Measurements from ENCODE around the gene ANAPC10. TPM values are rescaled to one million over a fixed set of nuclear protein-coding genes. Genes with fewer than 3 reads are reported as not detected.
A peak's percentile ranks its signal among the peaks of the same experiment; 100 is the strongest.
"Not testable (repeated sequence)": the region's sequence is repeated elsewhere in the genome, so short reads cannot be mapped to it uniquely, and the experiment has no call there.

The ANAPC10 gene
- total and polyA plus RNA-seq, 4 donors = 12.9 to 22.8 (median 19.4) TPM

GRCh38 chr4:145003675-145004074 lies 94.3 kb downstream of the ANAPC10 start:
- no peaks in the 10 kb centered on the region for H3K4me1 ChIP-seq (ENCODE audit: control insufficient read depth in 1 of 2, insufficient read depth in 2 of 2, low read length in 2 of 2)
- H3K27me3 ChIP-seq (ENCODE audit: control insufficient read depth in 1 of 2, insufficient read depth in 2 of 2, low read length in 1 of 2) = no peaks in the 10 kb centered on the region
- no peaks in the 10 kb centered on the region for H3K36me3 ChIP-seq (ENCODE audit: control insufficient read depth in 1 of 2, insufficient read depth in 2 of 2, low read length in 1 of 2)
- ATAC-seq (ENCODE audit: low FRiP score) (no peak), DNase-seq (no peak)
- H3K9me3 ChIP-seq (ENCODE audit: control insufficient read depth, low read length) = no peaks in the 10 kb centered on the region
- no peak overlapping the region for H3K27ac ChIP-seq (ENCODE audit: low read depth in 1 of 2, low read length in 2 of 2)
- intact Hi-C loops (cut with DNase I) = no loop called here
- no peak overlapping the region for H3K4me3 ChIP-seq (ENCODE audit: low read length in 2 of 2)
- WGBS, 2 donors = 96 to 98% methylated on average over 2 of the region's 2 CpGs

- Histone ChIP-seq H3K9me3 (ENCODE audit: control insufficient read depth, low read length) (no peaks in the 10 kb centered on the region), H3K4me1 (ENCODE audit: control insufficient read depth in 1 of 2, insufficient read depth in 2 of 2, low read length in 2 of 2) (no peaks in the 10 kb centered on the region), H3K27me3 (ENCODE audit: control insufficient read depth in 1 of 2, insufficient read depth in 2 of 2, low read length in 1 of 2) (no peaks in the 10 kb centered on the region), H3K36me3 (ENCODE audit: control insufficient read depth in 1 of 2, insufficient read depth in 2 of 2, low read length in 1 of 2) (no peaks in the 10 kb centered on the region), H3K27ac (ENCODE audit: low read depth in 1 of 2, low read length in 2 of 2) (no peak overlapping the region), H3K4me3 (ENCODE audit: low read length in 2 of 2) (no peak overlapping the region)
- WGBS, 2 donors = 92 to 96% methylated on average over 3 of the region's 3 CpGs
- intact Hi-C loops (cut with DNase I) = no loop called here
- DNase-seq = no peak
- ATAC-seq (ENCODE audit: low FRiP score) = no peak
These were observed 96.4 kb downstream of the ANAPC10 start for GRCh38 chr4:145001635-145002034.

GRCh38 chr4:145000656-145001055 lies 97.3 kb downstream of the ANAPC10 start:
- H3K27me3 ChIP-seq (ENCODE audit: control insufficient read depth in 1 of 2, insufficient read depth in 2 of 2, low read length in 1 of 2); intact Hi-C loops (cut with DNase I); ATAC-seq (ENCODE audit: low FRiP score); H3K9me3 ChIP-seq (ENCODE audit: control insufficient read depth, low read length); H3K27ac ChIP-seq (ENCODE audit: low read depth in 1 of 2, low read length in 2 of 2); DNase-seq; H3K4me1 ChIP-seq (ENCODE audit: control insufficient read depth in 1 of 2, insufficient read depth in 2 of 2, low read length in 2 of 2); H3K4me3 ChIP-seq (ENCODE audit: low read length in 2 of 2); H3K36me3 ChIP-seq (ENCODE audit: control insufficient read depth in 1 of 2, insufficient read depth in 2 of 2, low read length in 1 of 2): not testable (repeated sequence)
- WGBS, 2 donors = 91 to 93% methylated on average over 5 of the region's 5 CpGs

GRCh38 chr4:144989306-144989705 lies 108.7 kb downstream of the ANAPC10 start:
- H3K9me3 ChIP-seq (ENCODE audit: control insufficient read depth, low read length) = no peaks in the 10 kb centered on the region
- H3K4me1 ChIP-seq (ENCODE audit: control insufficient read depth in 1 of 2, insufficient read depth in 2 of 2, low read length in 2 of 2) = no peaks in the 10 kb centered on the region
- no peak overlapping the region for H3K4me3 ChIP-seq (ENCODE audit: low read length in 2 of 2)
- no peaks in the 10 kb centered on the region for H3K36me3 ChIP-seq (ENCODE audit: control insufficient read depth in 1 of 2, insufficient read depth in 2 of 2, low read length in 1 of 2)
- H3K27me3 ChIP-seq (ENCODE audit: control insufficient read depth in 1 of 2, insufficient read depth in 2 of 2, low read length in 1 of 2) = no peaks in the 10 kb centered on the region
- intact Hi-C loops (cut with DNase I) = no loop called here
- DNase-seq = no peak
- H3K27ac ChIP-seq (ENCODE audit: low read depth in 1 of 2, low read length in 2 of 2) = no peak overlapping the region
- ATAC-seq (ENCODE audit: low FRiP score) = no peak
- WGBS, 2 donors = 88 to 89% methylated on average over 2 of the region's 2 CpGs

- WGBS, 2 donors = 84 to 92% methylated on average over 1 of the region's 1 CpG
- Histone ChIP-seq H3K4me1 (ENCODE audit: control insufficient read depth in 1 of 2, insufficient read depth in 2 of 2, low read length in 2 of 2) (no peaks in the 10 kb centered on the region), H3K27me3 (ENCODE audit: control insufficient read depth in 1 of 2, insufficient read depth in 2 of 2, low read length in 1 of 2) (no peaks in the 10 kb centered on the region), H3K9me3 (ENCODE audit: control insufficient read depth, low read length) (no peaks in the 10 kb centered on the region), H3K36me3 (ENCODE audit: control insufficient read depth in 1 of 2, insufficient read depth in 2 of 2, low read length in 1 of 2) (peaks cover 2 to 4% of the 10 kb centered on the region in 2 donors), H3K27ac (ENCODE audit: low read depth in 1 of 2, low read length in 2 of 2) (no peak overlapping the region), H3K4me3 (ENCODE audit: low read length in 2 of 2) (no peak overlapping the region)
- ATAC-seq (ENCODE audit: low FRiP score) (peak; percentile 7), DNase-seq (no peak)
- intact Hi-C loops (cut with DNase I) = no loop called here
These were observed 112.5 kb downstream of the ANAPC10 start for GRCh38 chr4:144985531-144985930.

GRCh38 chr4:144985014-144985413 lies 113.0 kb downstream of the ANAPC10 start:
- ATAC-seq (ENCODE audit: low FRiP score) = no peak
- intact Hi-C loops (cut with DNase I) = no loop called here
- Histone ChIP-seq H3K27me3 (ENCODE audit: control insufficient read depth in 1 of 2, insufficient read depth in 2 of 2, low read length in 1 of 2) (no peaks in the 10 kb centered on the region), H3K9me3 (ENCODE audit: control insufficient read depth, low read length) (no peaks in the 10 kb centered on the region), H3K27ac (ENCODE audit: low read depth in 1 of 2, low read length in 2 of 2) (no peak overlapping the region), H3K4me1 (ENCODE audit: control insufficient read depth in 1 of 2, insufficient read depth in 2 of 2, low read length in 2 of 2) (no peaks in the 10 kb centered on the region), H3K36me3 (ENCODE audit: control insufficient read depth in 1 of 2, insufficient read depth in 2 of 2, low read length in 1 of 2) (peaks cover 2 to 4% of the 10 kb centered on the region in 2 donors), H3K4me3 (ENCODE audit: low read length in 2 of 2) (no peak overlapping the region)
- no peak for DNase-seq

GRCh38 chr4:144984241-144984640 lies 113.8 kb downstream of the ANAPC10 start:
- no peaks in the 10 kb centered on the region for H3K9me3 ChIP-seq (ENCODE audit: control insufficient read depth, low read length)
- ATAC-seq (ENCODE audit: low FRiP score) (peak; percentile 62), DNase-seq (no peak)
- H3K36me3 ChIP-seq (ENCODE audit: control insufficient read depth in 1 of 2, insufficient read depth in 2 of 2, low read length in 1 of 2) = peaks cover 2 to 4% of the 10 kb centered on the region in 2 donors
- no peak overlapping the region for H3K4me3 ChIP-seq (ENCODE audit: low read length in 2 of 2)
- intact Hi-C loops (cut with DNase I) = no loop called here
- no peaks in the 10 kb centered on the region for H3K4me1 ChIP-seq (ENCODE audit: control insufficient read depth in 1 of 2, insufficient read depth in 2 of 2, low read length in 2 of 2)
- WGBS, 2 donors = 39 to 41% methylated on average over 3 of the region's 3 CpGs
- no peak overlapping the region for H3K27ac ChIP-seq (ENCODE audit: low read depth in 1 of 2, low read length in 2 of 2)
- H3K27me3 ChIP-seq (ENCODE audit: control insufficient read depth in 1 of 2, insufficient read depth in 2 of 2, low read length in 1 of 2) = no peaks in the 10 kb centered on the region

- Histone ChIP-seq H3K4me1 (ENCODE audit: control insufficient read depth in 1 of 2, insufficient read depth in 2 of 2, low read length in 2 of 2) (no peaks in the 10 kb centered on the region), H3K4me3 (ENCODE audit: low read length in 2 of 2) (no peak overlapping the region), H3K27me3 (ENCODE audit: control insufficient read depth in 1 of 2, insufficient read depth in 2 of 2, low read length in 1 of 2) (no peaks in the 10 kb centered on the region), H3K9me3 (ENCODE audit: control insufficient read depth, low read length) (no peaks in the 10 kb centered on the region), H3K27ac (ENCODE audit: low read depth in 1 of 2, low read length in 2 of 2) (no peak overlapping the region), H3K36me3 (ENCODE audit: control insufficient read depth in 1 of 2, insufficient read depth in 2 of 2, low read length in 1 of 2) (no peaks in the 10 kb centered on the region)
- no peak for ATAC-seq (ENCODE audit: low FRiP score)
- 94 to 98% methylated on average over 2 of the region's 2 CpGs for WGBS, 2 donors
- intact Hi-C loops (cut with DNase I) = no loop called here
- DNase-seq = no peak
These were observed 122.3 kb downstream of the ANAPC10 start for GRCh38 chr4:144975718-144976117.

GRCh38 chr4:144970597-144970996 lies 127.4 kb downstream of the ANAPC10 start:
- Histone ChIP-seq H3K36me3 (ENCODE audit: control insufficient read depth in 1 of 2, insufficient read depth in 2 of 2, low read length in 1 of 2) (no peaks in the 10 kb centered on the region), H3K4me1 (ENCODE audit: control insufficient read depth in 1 of 2, insufficient read depth in 2 of 2, low read length in 2 of 2) (no peaks in the 10 kb centered on the region), H3K9me3 (ENCODE audit: control insufficient read depth, low read length) (no peaks in the 10 kb centered on the region), H3K4me3 (ENCODE audit: low read length in 2 of 2) (no peak overlapping the region), H3K27me3 (ENCODE audit: control insufficient read depth in 1 of 2, insufficient read depth in 2 of 2, low read length in 1 of 2) (no peaks in the 10 kb centered on the region), H3K27ac (ENCODE audit: low read depth in 1 of 2, low read length in 2 of 2) (no peak overlapping the region)
- no peak for DNase-seq
- no peak for ATAC-seq (ENCODE audit: low FRiP score)
- intact Hi-C loops (cut with DNase I) = no loop called here
- WGBS, 2 donors = 77 to 81% methylated on average over 1 of the region's 1 CpG
